NAMALWA (cell line): ENCODE data around the gene NPPA.

Source experiments
- DNase-seq: peaks from one replicate; pipeline ENCODE4 v3.0.0-alpha.2; 2015; ENCODE audit warnings: low spot score

NPPA gene

DNA sequence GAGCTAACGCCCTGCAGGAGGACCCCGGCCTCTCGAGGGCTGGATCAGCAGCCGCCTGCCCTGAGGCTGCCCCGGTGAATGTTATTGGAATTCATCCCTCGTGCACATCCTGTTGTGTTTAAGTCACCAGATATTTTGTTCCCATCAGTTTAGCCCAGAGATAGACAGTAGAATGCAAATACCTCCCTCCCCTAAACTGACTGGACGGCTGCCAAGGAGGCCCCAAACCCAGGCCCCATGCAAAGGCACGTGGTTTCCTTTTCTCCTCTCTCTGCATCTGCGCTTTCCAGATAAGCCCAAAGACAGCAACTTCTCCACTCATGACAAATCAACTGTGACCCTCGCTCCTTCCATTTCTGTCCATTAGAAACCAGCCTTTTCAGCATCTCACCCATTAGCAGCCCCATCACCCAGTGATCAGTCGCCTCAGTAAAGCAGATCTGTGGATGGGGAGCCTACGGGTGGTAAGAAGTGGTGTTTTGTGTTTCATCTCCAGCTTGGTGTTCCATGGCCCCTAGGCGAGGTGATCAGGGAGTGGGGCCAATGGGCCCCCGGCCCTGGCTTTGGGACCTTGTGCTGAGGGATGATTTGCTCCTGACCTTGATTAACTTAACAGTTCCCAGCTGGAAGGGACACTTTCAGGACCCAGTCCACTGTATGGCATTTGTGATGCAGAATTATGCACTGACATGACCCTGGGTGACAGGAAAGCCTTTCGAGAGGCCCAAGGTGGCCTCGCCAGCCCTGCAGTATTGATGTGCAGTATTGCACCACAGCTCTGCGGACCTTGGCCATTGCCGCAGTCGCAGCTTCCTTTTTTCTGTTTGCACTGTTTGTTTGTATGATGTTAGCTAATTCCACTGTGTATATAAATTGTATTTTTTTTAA, 5.2 kb downstream of the NPPA start:
- peak; percentile 95 for DNase-seq

DNA sequence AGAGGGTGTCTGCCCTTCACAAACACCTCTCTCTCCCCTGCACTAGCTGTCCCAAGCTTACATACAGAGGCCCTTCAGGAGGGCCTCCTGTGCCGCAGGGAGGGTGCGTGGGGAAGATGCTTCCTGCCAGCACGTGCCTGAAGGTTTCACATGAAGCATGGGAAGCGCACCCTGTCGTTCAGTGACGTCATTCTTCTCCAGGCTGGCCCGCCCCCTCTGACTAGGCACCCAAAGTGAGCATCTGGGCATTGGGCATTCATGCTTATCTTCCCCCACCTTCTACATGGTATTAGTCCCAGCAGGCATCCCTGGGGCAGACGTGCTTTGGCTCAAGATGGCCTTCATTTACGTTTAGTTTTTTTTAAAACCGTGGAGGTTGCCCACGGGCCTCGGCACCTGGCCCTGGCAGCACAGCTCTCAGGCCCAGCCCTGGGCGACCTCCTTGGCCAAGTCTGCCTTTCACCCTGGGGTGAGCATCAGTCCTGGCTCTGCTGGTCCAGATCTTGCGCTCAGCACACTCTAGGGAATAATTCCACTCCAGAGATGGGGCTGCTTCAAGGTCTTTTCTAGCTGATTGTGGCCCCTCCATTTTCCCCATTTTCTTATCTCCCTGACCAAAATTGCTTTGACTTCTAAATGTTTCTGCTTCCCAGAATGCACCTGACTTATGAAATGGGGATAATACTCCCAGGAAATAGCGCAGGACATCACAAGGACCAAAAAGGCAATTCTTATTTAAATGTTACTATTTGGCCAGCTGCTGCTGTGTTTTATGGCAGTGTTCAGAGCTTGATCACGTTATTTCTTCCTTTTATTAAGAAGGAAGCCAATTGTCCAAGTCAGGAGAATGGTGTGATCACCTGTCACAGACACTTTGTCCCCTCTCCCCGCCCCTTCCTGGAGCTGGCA, 6.1 kb downstream of the NPPA start:
- DNase-seq, result peak; percentile 77

- no peak for DNase-seq
Observed at GRCh38 chr1:11839727-11840705, 7.6 kb downstream of the NPPA start.

DNA sequence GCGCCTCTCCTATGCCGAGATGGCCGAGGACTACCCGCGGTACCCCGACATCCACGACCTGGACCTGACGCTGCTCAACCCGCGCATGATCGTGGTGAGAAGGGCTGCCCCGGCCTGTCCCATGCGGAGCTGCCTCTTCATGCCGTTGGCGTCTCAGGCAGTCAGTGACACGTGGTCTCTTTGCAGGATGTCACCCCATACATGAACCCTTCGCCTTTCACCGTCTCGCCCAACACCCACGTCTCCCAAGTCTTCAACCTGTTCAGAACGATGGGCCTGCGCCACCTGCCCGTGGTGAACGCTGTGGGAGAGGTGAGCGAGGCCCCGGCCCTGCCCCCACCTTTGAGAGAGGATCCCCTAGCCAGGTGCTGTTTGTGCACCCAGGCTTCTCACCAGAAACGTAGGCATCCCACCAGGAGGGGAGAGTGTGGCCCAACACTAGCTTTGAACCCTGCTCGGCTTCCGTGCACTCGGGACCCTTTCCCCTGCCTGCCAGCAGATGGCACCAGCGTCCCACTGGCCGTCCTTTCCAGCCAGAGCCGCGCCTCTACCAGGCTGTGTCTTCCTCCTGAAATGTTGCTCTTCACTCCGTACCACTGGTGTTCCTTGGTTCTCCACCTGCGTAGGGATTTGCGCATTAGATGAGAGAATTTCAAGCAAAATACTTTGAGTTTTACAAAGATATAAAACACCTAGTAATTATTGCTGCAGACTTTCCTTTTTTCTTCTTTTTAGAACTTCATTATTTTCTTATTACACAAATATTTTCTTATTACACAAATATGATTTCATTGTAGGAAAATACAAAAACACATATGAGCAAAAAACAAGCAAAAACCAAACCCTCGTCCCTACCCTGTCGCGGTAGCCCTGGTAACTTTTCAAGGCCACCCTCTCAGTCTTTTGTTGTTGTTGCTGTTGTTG, 9.0 kb downstream of the NPPA start:
- DNase-seq, result peak; percentile 85

DNA sequence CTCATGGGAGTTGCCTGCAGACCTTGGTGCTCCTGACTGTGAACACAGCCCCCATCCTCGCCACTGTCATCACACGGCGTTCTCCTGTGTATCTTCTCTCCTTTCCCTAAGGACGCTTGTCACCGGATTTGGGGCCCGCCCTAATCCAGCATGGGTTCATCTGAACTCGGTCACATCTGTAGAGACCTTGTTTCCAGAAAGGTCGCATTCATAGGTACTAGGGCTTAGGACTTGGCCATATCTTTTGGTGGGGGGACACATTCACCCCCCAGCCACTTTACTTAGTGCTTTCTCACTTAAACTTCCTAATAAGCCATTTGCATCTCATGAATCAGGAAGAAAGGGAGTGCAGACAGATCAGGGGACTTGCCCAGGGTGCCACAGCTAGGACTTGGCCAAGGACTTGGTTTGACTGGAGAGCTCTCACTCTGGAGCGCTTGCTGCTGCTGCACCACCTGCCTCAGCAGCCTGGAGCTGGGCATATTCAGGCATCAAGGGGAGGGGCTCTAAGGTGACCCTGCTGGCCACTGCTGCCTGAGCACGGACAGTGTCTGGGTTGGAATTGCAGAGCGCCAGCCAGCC, 9.7 kb downstream of the NPPA start:
- no peak for DNase-seq

DNA sequence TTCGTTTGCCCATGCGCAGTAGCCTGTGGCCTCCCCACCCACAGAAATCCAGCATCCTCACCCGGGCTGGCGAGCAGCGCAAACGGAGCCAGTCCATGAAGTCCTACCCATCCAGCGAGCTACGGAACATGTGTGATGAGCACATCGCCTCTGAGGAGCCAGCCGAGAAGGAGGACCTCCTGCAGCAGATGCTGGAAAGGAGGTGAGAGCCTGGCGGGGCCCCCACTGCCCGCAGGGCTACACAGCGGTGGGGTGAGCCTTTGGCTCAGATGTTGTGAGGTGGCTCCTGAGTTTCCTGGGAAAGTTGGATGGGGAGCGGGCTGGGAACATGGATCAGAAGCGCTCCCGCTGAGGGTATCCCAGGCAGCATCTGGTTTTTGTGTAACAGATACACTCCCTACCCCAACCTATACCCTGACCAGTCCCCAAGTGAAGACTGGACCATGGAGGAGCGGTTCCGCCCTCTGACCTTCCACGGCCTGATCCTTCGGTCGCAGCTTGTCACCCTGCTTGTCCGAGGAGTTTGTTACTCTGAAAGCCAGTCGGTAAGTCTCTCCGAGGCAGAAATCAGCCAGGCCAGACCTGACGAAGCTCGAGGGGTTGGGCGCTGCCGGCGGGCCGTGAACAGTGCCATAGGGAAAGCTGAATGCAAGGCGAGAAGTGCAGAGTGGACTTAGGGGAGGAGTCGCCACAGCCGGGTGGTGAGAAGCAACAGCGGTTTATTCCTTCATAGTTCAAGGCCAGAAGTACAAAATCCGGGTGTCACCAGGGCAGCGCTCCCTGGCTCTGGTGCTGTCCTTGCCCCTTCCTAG, 10.4 kb downstream of the NPPA start:
- DNase-seq, result no peak

DNA sequence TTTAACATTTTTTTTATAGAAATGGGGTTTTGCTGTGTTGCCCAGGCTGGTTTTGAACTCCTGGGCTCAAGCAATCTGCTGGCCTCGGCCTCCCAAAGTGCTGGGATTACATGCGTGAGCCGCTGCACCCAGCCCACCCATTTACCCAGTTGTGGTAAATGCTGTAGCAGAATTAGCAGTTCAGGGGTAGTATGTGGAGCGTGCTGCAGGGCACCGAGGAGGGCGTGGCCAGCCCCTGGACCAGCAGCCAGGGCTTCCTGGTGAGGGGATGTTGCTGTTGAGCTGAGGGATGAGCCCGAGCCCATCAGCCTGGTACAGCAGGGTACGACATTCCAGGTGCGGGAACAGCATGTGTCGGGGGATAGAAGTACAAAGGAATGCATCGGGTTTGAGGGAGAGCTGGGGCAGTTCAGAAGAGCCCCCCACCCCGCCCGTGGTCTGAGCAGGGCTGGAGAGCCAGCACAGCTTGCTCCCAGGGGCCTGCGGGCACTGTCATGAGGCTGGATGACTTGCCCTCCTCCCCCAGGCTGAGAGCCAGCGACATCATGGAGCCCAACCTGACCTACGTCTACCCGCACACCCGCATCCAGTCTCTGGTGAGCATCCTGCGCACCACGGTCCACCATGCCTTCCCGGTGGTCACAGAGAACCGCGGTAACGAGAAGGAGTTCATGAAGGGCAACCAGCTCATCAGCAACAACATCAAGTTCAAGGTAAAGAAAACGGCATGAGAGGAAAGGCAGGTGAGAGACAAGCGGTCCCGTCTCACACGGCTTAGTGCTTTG, 11.9 kb downstream of the NPPA start:
- no peak for DNase-seq

DNA sequence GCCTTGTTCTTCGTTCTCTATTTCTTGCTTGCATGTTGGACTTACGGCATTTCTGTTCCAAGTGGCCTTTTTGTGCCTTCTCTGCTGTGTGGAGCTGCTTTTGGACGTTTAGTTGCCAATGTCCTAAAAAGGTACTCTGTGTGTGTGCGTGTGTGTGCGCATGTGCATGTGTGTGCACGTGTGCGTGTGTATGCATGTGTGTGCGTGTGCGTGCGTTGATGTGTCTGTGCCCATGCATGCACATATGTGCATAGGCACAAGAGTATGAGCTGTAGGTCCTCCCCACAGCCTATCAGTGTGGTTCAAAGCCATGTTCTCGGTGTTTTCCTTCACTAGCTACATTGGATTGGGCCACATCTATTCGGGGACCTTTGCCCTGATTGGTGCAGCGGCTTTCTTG, 13.7 kb downstream of the NPPA start:
- DNase-seq, result no peak

- no peak for DNase-seq
Observed at GRCh38 chr1:11833497-11833896, 14.1 kb downstream of the NPPA start.

GRCh38 chr1:11831945-11832725, 15.4 kb downstream of the NPPA start:
- DNase-seq, result no peak

- DNase-seq, result no peak
Observed at GRCh38 chr1:11828511-11828910, 19.1 kb downstream of the NPPA start.

GRCh38 chr1:11826946-11827345, 20.6 kb downstream of the NPPA start:
- DNase-seq, result no peak

- DNase-seq, result no peak
Observed at GRCh38 chr1:11825131-11825530, 22.5 kb downstream of the NPPA start.

- no peak for DNase-seq
Observed at GRCh38 chr1:11823366-11824137, 24.0 kb downstream of the NPPA start.

- DNase-seq, result no peak
Observed at GRCh38 chr1:11822091-11822490, 25.5 kb downstream of the NPPA start.

DNA sequence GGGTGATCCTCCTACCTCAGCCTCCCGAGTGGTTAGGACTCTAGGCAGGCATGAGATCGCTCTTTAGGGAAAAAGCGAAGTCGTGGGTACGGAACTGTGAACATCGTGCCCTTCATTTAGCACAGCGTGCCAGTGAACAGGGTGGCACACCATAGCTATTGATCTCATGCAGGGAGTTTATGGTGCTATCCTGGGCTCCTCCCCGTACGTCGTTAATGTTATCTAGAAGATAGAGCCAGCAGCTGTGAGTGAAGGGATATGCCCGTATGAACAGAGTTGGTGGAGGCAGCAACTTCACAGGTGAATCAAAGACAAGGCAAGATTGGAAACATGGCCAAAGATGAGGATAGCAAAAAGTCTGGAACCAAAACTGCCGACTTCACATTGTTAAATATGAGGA, 30.4 kb downstream of the NPPA start:
- no peak for DNase-seq

GRCh38 chr1:11813021-11813420, 34.6 kb downstream of the NPPA start:
- DNase-seq, result no peak
